CD14-positive monocyte (primary cell): ENCODE results near the gene CREB5. TPM values are rescaled to one million over a fixed set of nuclear protein-coding genes. Genes with fewer than 3 reads are reported as not detected.

Experiments
- DNase-seq, 3 donors: peaks; one replicate each; pipeline ENCODE4 v3.0.0-alpha.2; 2011 to 2022
- H2AFZ ChIP-seq: 2 replicates; pipeline ENCODE4 v1.6.0; 2012; ENCODE audit warnings: mild to moderate bottlenecking, low read depth, low read length, inconsistent platforms; ENCODE audit not compliant: insufficient read depth, poor library complexity, severe bottlenecking
- H3K27ac ChIP-seq, 2 donors: 1 replicate in 1 of 2; 2 replicates in 1 of 2; pipeline ENCODE4 v1.5.1; 2012 to 2013; ENCODE audit warnings: low read length in 2 of 2, control low read depth in 1 of 2, inconsistent platforms in 1 of 2, low read depth in 1 of 2, mild to moderate bottlenecking in 1 of 2
- H3K27me3 ChIP-seq, 2 donors: one replicate each; pipeline versions ENCODE4 v1.6.0 to v1.6.1; 2011 to 2013; ENCODE audit warnings: low read length in 2 of 2; ENCODE audit not compliant: control insufficient read depth in 2 of 2, insufficient read depth in 2 of 2
- H3K36me3 ChIP-seq, 2 donors: replicated peaks in 1 of 2; 1 replicate in 1 of 2; 2 replicates in 1 of 2; pipeline versions ENCODE4 v1.5.1 to v1.6.1; 2012 to 2013; ENCODE audit warnings: low read length in 2 of 2, control low read depth in 1 of 2, inconsistent platforms in 1 of 2, mild to moderate bottlenecking in 1 of 2; ENCODE audit not compliant: insufficient read depth in 2 of 2, control insufficient read depth in 1 of 2
- H3K4me1 ChIP-seq, 2 donors: 1 replicate in 1 of 2; 2 replicates in 1 of 2; pipeline versions ENCODE4 v1.5.1 to v1.6.1; 2012 to 2013; ENCODE audit warnings: low read length in 2 of 2, control low read depth in 1 of 2, inconsistent platforms in 1 of 2, mild to moderate bottlenecking in 1 of 2, moderate library complexity in 1 of 2; ENCODE audit not compliant: insufficient read depth in 2 of 2, control insufficient read depth in 1 of 2
- H3K4me2 ChIP-seq: replicated peaks from 2 replicates; pipeline ENCODE3; 2012; ENCODE audit warnings: low read length, moderate library complexity, mild to moderate bottlenecking; ENCODE audit not compliant: poor library complexity, severe bottlenecking; ENCODE audit errors: extremely low read depth
- H3K4me3 ChIP-seq, 3 experiments: fragments of 200-600 bp in 1 of 3; sonication (generic) in 1 of 3; replicated peaks in 1 of 3; 1 replicate in 2 of 3; 2 replicates in 1 of 3; pipeline ENCODE4 v1.5.1; 2011 to 2013; ENCODE audit warnings: low read length in 3 of 3, mild to moderate bottlenecking in 3 of 3, control low read depth in 2 of 3, low read depth in 2 of 3, inconsistent platforms in 1 of 3, moderate library complexity in 1 of 3
- H3K79me2 ChIP-seq: 2 replicates; pipeline ENCODE4 v1.6.0; 2012; ENCODE audit warnings: mild to moderate bottlenecking, control low read depth, inconsistent platforms, low read length, moderate library complexity; ENCODE audit not compliant: insufficient read depth
- H3K9ac ChIP-seq: 2 replicates; pipeline ENCODE4 v1.6.0; 2017; ENCODE audit warnings: low read length, mild to moderate bottlenecking; ENCODE audit not compliant: insufficient read depth, poor library complexity, severe bottlenecking
- H3K9me3 ChIP-seq, 2 donors: replicated peaks in 1 of 2; 1 replicate in 1 of 2; 2 replicates in 1 of 2; pipeline versions ENCODE4 v1.5.1 to v1.6.1; 2012 to 2013; ENCODE audit warnings: low read length in 2 of 2, control low read depth in 1 of 2; ENCODE audit not compliant: control insufficient read depth in 1 of 2, insufficient read depth in 1 of 2
- H4K20me1 ChIP-seq: 2 replicates; pipeline ENCODE4 v1.6.0; 2012; ENCODE audit warnings: mild to moderate bottlenecking, low read length, control low read depth, moderate library complexity; ENCODE audit not compliant: insufficient read depth
- H3K27ac Mint-ChIP-seq, 7 donors: one replicate each; pipeline ENCODE4 v1.8.0; 2020; ENCODE audit warnings: mild to moderate bottlenecking in 7 of 7, mixed read lengths in 7 of 7, moderate library complexity in 6 of 7, inconsistent platforms in 2 of 7
- H3K27me3 Mint-ChIP-seq, 3 donors: one replicate each; pipeline ENCODE4 v1.8.0; 2021 to 2022; ENCODE audit warnings: low read depth in 3 of 3, mild to moderate bottlenecking in 3 of 3, mixed read lengths in 3 of 3, moderate library complexity in 3 of 3, inconsistent platforms in 1 of 3
- H3K36me3 Mint-ChIP-seq, 2 donors: one replicate each; pipeline ENCODE4 v1.8.0; 2020; ENCODE audit warnings: mixed read lengths in 2 of 2, inconsistent platforms in 1 of 2, mild to moderate bottlenecking in 1 of 2
- H3K4me1 Mint-ChIP-seq: one replicate; pipeline ENCODE4 v1.8.0; 2020; ENCODE audit warnings: mild to moderate bottlenecking, mixed read lengths
- H3K4me3 Mint-ChIP-seq, 2 donors: one replicate each; pipeline ENCODE4 v1.8.0; 2020; ENCODE audit warnings: mild to moderate bottlenecking in 2 of 2, mixed read lengths in 2 of 2, moderate library complexity in 1 of 2
- H3K9me3 Mint-ChIP-seq, 7 donors: one replicate each; pipeline ENCODE4 v1.8.0; 2020 to 2022; ENCODE audit warnings: mixed read lengths in 7 of 7, mild to moderate bottlenecking in 6 of 7, moderate library complexity in 6 of 7, inconsistent platforms in 2 of 7
- CTCF ChIP-seq: fragments of 200-600 bp; IDR thresholded peaks from one replicate; pipeline ENCODE4 v1.8.0; 2022; ENCODE audit warnings: antibody characterized with exemption, mild to moderate bottlenecking
- WGBS: methylation state at CpG from one replicate; pipeline ENCODE4 v1.1.5; 2013; ENCODE audit warnings: missing lambda C conversion rate; ENCODE audit not compliant: insufficient coverage; 5-methylcytosine and 5-hydroxymethylcytosine counted together
- intact Hi-C, 2 donors: fragments of 100-400 bp; cut with micrococcal nuclease; formaldehyde crosslinking; loops; one replicate each; pipeline versions ENCODE4 v1.15.0 to v1.15.1; 2023
- polyA plus RNA-seq, 3 donors: library from polyadenylated mRNA; depleted of rRNA in 1 of 3; unstranded in 2 of 3; stranded (reverse) in 1 of 3; fragments of 300-500 nt in 2 of 3; fragments of >200 nt in 1 of 3; fragmentation: Illumina TruSeq in 2 of 3; gene quantifications; 1 replicate in 2 of 3; 2 replicates in 1 of 3; pipeline ENCODE4 v1.2.3, GENCODE V29; 2012 to 2021

The CREB5 gene
- polyA plus RNA-seq, 3 donors: 25.1 to 72.3 (median 44.2) TPM

- Histone ChIP-seq H3K9me3 (no peaks in the 10 kb centered on the region), H3K4me3 (no peak overlapping the region), H3K4me1 (no peaks in the 10 kb centered on the region), H3K9ac (no peak overlapping the region), H3K36me3 (no peaks in the 10 kb centered on the region), H3K79me2 (no peaks in the 10 kb centered on the region), H3K27me3 (peaks cover 0 to under 1% of the 10 kb centered on the region in 2 donors), H2AFZ (no peak overlapping the region), H3K27ac (no peak overlapping the region), H4K20me1 (no peaks in the 10 kb centered on the region), H3K4me2 (no peak overlapping the region)
- no peak for DNase-seq
- H3K27me3 Mint-ChIP-seq: peaks cover 9 to 13% (median 9%) of the 10 kb centered on the region in 3 donors
- H3K4me3 Mint-ChIP-seq: no peak overlapping the region
- H3K4me1 Mint-ChIP-seq: peaks cover 5% of the 10 kb centered on the region
- no CpG with 5 or more reads among the region's 2 CpGs for WGBS
- no peak overlapping the region for H3K27ac Mint-ChIP-seq
- peaks cover 0 to 2% (median 0%) of the 10 kb centered on the region in 7 donors for H3K9me3 Mint-ChIP-seq
- TF ChIP-seq CTCF: no peak
- intact Hi-C loops: no loop called here
- no peaks in the 10 kb centered on the region for H3K36me3 Mint-ChIP-seq
Observed at GRCh38 chr7:28871077-28871476, 458.8 kb downstream of the CREB5 start.

- Histone ChIP-seq H3K4me3 (no peak overlapping the region), H4K20me1 (no peaks in the 10 kb centered on the region), H2AFZ (no peak overlapping the region), H3K36me3 (no peaks in the 10 kb centered on the region), H3K4me1 (no peaks in the 10 kb centered on the region), H3K79me2 (no peaks in the 10 kb centered on the region), H3K27me3 (no peaks in the 10 kb centered on the region), H3K4me2 (no peak overlapping the region), H3K9me3 (no peaks in the 10 kb centered on the region), H3K9ac (no peak overlapping the region), H3K27ac (no peak overlapping the region)
- intact Hi-C loops: no loop called here
- H3K4me3 Mint-ChIP-seq: no peak overlapping the region
- H3K36me3 Mint-ChIP-seq: no peaks in the 10 kb centered on the region
- peaks cover 5% of the 10 kb centered on the region for H3K4me1 Mint-ChIP-seq
- H3K27ac Mint-ChIP-seq: no peak overlapping the region
- DNase-seq: no peak
- peaks cover 5 to 9% (median 9%) of the 10 kb centered on the region in 3 donors for H3K27me3 Mint-ChIP-seq
- TF ChIP-seq CTCF: no peak
- H3K9me3 Mint-ChIP-seq: peaks cover 0 to 2% (median 0%) of the 10 kb centered on the region in 7 donors
Observed at GRCh38 chr7:28871631-28872030, 459.3 kb downstream of the CREB5 start.
